Bronchial epithelial cell (primary cell): ENCODE measurements around the gene VEGFA. TPM values are rescaled to one million over a fixed set of nuclear protein-coding genes. Genes with fewer than 3 reads are reported as not detected.

Source experiments
- DNase-seq: peaks from one replicate; pipeline ENCODE4 v3.0.0-alpha.2; 2010; ENCODE audit warnings: low read depth
- FAIRE-seq: peaks from 2 replicates; lab custom pipeline; 2011; peaks lifted over from hg19 to GRCh38; lab: Jason Lieb, UNC
- H3K27me3 ChIP-seq: 2 replicates; pipeline ENCODE4 v1.5.1; 2011; ENCODE audit warnings: low read length; ENCODE audit not compliant: control insufficient read depth, insufficient read depth
- H3K36me3 ChIP-seq: 2 replicates; pipeline ENCODE4 v1.5.1; 2011; ENCODE audit warnings: low read length; ENCODE audit not compliant: control insufficient read depth, insufficient read depth
- H3K4me3 ChIP-seq: 2 replicates; pipeline ENCODE4 v1.5.1; 2011; ENCODE audit warnings: mild to moderate bottlenecking, low read depth, low read length, control low read depth
- CTCF ChIP-seq: IDR thresholded peaks from 2 replicates; pipeline ENCODE4 v1.5.1; 2011; ENCODE audit warnings: mild to moderate bottlenecking, moderate library complexity, low read length, control low read depth, inconsistent platforms; ENCODE audit not compliant: insufficient read depth, severe bottlenecking
- total RNA-seq: library from RNA; depleted of rRNA; stranded (reverse); fragments of >200 nt; gene quantifications from 2 replicates; pipeline ENCODE4 v1.2.1, GENCODE V29; 2014

Gene VEGFA
- total RNA-seq, 1 donor from 2014 or later, result 391 TPM

- DNase-seq, result no peak
- TF ChIP-seq CTCF, result no peak
- H3K36me3 ChIP-seq, result no peaks in the 10 kb centered on the region
- no peaks in the 10 kb centered on the region for H3K27me3 ChIP-seq
- H3K4me3 ChIP-seq, result no peak overlapping the region
- no peak for FAIRE-seq
Measured at GRCh38 chr6:43808412-43808811, 38.4 kb downstream of the VEGFA start.

DNA sequence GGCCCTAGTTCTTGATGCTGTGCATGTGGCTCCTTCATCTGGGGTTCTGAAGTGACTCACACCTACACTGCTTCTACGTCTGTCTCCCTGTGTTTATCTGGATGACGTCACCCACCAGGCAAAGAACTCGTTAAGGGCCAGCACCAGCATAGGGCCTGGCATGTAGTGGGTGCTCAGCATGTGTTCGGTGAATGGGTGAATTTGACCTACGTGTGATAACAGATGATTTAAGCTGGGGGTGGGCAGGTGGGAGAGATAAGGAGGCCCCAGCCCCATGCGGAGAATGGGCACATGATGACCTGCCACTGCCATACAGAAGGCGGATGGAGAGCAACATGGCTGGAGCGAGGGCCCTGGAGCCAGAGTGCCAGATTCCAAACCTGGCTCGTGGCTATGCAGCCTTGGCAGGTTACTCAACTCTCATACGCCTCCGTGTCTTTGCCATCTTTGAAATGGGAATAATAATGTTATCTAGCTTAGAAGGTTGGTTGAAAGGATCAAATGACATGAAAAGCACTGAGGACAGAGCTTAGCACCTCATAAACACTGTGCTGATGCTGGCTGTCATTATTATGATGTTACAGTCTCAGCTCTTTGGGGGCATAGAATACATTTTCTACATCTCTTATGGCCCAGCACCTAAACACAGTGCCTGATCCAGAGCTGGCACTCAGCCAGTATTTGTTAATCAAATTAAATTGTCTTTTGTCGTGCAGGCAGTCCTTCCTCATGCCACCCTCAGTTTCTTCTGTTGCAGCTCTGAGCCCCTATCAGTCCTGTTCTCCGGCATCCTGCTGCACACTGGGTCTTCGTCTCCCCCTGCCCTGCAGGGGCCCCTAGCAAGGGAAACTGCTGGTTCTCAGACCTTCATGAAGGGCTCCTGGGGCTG lies 39.6 kb downstream of the VEGFA start:
- no peaks in the 10 kb centered on the region for H3K27me3 ChIP-seq
- DNase-seq, result peak; percentile 84
- no peak overlapping the region for H3K4me3 ChIP-seq
- FAIRE-seq, result no peak
- H3K36me3 ChIP-seq, result no peaks in the 10 kb centered on the region
- TF ChIP-seq CTCF, result no peak

DNA sequence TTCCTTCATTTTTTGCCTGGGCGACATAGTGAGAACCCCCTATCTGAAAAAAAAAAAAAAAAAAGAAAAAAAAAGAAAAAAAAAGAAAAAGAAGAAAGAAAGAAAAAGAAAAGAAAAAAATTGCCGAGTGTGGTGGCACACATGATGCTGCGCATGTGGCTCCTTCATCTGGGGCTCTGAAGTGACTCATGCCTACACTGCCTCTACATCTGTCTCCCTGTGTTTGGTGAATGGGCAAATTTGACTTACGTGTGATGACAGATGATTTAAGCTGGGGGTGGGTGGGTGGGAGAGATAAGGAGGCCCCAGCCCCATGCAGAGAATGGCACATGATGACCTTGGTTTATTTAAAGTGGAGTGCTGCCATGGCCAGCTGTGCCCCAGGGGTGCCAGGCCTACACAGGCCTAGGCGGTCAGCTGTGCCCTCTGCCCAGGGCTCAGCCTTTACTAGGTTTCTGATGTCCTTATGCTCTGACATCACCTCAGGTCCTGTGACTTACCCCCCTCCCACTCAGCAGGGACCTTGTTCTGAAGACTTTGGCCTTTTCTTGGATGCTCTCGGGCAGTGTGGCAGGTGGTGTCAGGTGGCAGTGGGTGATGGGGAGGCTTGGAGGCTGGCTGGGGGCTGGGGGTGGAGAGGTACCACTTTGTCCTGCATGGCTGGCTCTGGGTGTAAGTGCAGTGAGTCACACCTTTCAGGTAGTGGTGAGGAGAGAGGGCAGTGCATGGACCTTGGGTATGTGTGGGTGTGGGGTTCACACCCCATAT lies 41.1 kb downstream of the VEGFA start:
- TF ChIP-seq CTCF, result no peak
- H3K27me3 ChIP-seq, result no peaks in the 10 kb centered on the region
- DNase-seq (no peak), FAIRE-seq (no peak)
- no peak overlapping the region for H3K4me3 ChIP-seq
- H3K36me3 ChIP-seq, result no peaks in the 10 kb centered on the region

GRCh38 chr6:43811733-43812099 lies 41.7 kb downstream of the VEGFA start:
- no peak overlapping the region for H3K4me3 ChIP-seq
- FAIRE-seq, result no peak
- no peaks in the 10 kb centered on the region for H3K27me3 ChIP-seq
- DNase-seq, result no peak
- no peak for TF ChIP-seq CTCF
- no peaks in the 10 kb centered on the region for H3K36me3 ChIP-seq

GRCh38 chr6:43812850-43813578 lies 43.0 kb downstream of the VEGFA start:
- no peaks in the 10 kb centered on the region for H3K36me3 ChIP-seq
- no peaks in the 10 kb centered on the region for H3K27me3 ChIP-seq
- TF ChIP-seq CTCF, result no peak
- DNase-seq (no peak), FAIRE-seq (no peak)
- no peak overlapping the region for H3K4me3 ChIP-seq
